IPS-NIHi11 (cell line): Measurements from ENCODE around the gene C2orf68.
"Not testable (repeated sequence)": the region's sequence is repeated elsewhere in the genome, so short reads cannot be mapped to it uniquely, and the experiment has no call there.

Experiments used
- DNase-seq: peaks from one replicate; pipeline ENCODE4 v3.0.0; 2012; ENCODE audit warnings: mixed read lengths, low spot score

C2orf68 gene

GRCh38 chr2:85628658-85629057, 16.8 kb upstream of the C2orf68 start:
- no peak for DNase-seq

DNA sequence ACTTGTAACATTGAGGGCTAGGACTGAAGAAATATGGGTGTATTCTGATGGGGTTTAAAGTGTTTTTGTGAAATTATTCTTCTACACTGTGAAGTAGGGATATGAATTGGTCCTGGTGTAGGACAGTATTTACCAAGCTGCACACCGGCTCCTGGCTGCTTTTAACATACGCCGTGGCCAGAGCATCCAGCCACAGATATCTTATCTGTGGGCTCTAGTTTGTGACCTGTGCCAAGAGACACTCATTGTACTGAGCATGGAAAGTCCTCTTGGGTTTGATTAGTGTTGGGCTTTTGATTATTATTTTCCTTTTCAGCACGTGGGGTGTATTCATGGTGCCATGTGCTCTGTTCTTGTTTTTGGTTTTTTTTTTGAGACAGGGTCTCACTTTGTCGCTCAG, 12.1 kb upstream of the C2orf68 start:
- no peak for DNase-seq

- DNase-seq, result no peak
Observed at GRCh38 chr2:85621338-85621737, 9.5 kb upstream of the C2orf68 start.

GRCh38 chr2:85619617-85620016, 7.8 kb upstream of the C2orf68 start:
- DNase-seq, result no peak

DNA sequence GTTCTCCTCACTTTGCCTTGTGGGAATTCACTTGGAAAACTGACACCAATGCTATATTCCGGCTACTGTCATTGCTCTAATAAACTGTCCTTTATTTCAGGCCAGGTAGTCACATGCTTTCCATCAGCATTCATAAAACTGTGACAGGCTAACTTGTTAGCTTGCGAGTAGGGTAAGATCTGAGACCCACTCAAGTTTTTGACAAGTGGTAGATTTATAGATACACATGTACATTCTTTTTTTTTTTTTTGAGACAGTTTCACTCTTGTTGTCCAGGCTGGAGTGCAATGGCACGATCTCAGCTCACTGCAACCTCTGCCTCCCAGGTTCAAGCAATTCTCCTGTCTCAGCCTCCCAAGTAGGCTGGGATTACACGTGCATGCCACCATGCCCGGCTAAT, 5.9 kb upstream of the C2orf68 start:
- not testable (repeated sequence) for DNase-seq

GRCh38 chr2:85615413-85615728, 3.5 kb upstream of the C2orf68 start:
- no peak for DNase-seq

- not testable (repeated sequence) for DNase-seq
Observed at GRCh38 chr2:85614757-85615156, 2.9 kb upstream of the C2orf68 start.

- no peak for DNase-seq
Observed at GRCh38 chr2:85613717-85614515, 2.0 kb upstream of the C2orf68 start.

GRCh38 chr2:85611217-85611704, 605 bp downstream of the C2orf68 start:
- DNase-seq, result no peak

GRCh38 chr2:85607268-85608215, 4.3 kb downstream of the C2orf68 start:
- DNase-seq, result no peak

DNA sequence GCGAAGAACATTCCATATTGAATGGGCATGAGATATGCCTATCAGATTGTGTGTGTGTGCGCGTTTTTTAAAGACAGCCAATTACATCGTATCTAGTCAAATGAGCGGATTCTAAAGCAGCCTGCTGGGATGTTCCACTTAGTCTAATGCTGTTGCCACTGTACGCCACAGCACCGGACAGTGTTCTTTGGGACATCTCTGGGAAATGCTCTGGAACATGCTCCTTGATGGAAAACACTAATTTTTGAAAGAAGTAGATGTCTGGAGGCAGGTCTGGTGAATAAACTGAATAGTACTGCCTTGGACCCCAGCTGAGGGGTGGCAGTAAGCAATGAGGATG, 5.8 kb downstream of the C2orf68 start:
- DNase-seq, result no peak

DNA sequence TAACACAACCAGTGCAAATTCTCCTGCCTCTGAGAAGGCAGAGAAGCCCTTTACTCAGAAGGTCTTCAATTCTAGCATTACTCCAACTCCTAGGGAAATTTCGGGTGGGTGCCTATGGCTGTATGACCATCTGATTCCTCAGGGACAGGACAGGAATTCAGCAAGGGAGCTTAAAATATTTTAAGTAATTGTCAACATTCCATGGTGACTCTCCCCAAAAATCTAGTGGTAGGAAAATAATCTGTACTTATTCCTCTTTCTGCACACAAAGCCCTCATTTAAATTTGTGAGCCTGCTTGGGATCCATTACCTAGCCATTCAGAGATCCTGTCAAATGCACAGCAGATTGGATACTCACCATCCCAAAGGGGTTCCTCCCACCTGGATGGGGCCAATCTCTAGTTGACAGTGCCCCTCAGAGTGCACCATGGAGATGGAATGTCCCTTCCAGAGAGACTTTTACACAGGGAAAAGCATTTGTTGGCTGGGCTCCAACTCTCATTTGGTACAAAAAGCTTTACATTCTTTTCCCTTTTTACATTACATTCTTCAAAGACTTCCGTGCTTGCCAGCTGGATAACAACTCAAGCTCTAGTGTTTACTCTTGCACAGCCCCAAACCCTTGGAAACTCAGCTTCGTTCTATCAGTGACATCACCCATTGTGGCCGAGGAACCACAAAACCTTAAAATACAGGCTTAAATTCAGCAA, 6.3 kb downstream of the C2orf68 start:
- DNase-seq, result no peak

DNA sequence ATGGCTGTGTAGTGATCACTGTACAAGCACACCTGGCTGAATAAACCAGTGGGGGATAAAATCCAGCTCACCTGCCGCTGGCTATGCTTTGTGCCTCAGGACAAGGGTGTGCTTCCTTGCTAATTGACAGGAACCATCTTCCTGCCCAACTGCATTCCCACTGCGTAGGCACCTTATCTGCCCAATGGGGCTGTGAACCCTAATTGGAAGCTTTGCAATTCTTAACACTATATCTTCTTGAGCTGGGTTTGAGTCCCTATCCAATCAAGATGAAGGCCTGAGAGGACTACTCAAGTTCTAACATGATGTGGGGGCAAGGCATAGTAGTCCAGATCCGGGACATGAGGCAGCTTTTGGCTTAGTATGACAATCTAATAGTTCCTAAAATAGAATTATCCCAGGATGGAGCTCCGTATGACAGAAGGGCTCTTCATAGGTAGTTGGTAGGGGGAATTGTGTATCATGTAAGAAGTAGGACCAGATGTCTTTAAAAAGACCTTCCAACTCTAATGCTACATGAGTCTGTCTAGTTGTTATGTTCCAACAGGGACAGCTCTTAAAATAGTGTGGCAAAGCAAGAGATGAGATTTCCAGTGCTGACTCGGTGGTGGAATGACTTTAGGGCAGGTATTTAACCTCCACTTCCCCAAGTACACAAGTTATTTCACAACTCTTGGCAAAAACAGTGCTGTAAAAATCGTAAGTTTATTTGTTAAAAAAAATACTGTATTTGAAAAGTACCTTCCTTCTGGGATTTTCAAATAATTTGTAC, 7.1 kb downstream of the C2orf68 start:
- no peak for DNase-seq

- not testable (repeated sequence) for DNase-seq
Observed at GRCh38 chr2:85604133-85604444, 7.8 kb downstream of the C2orf68 start.

- peak; percentile 94 for DNase-seq
Observed at GRCh38 chr2:85602476-85603234, 9.2 kb downstream of the C2orf68 start, which contains the start of gene TMEM150A. Gene TMEM150A, minus strand, starts transcription at chr2:85602698. Its CDS starts 750 bp downstream, at chr2:85601948.

- peak; percentile 80 for DNase-seq
Observed at GRCh38 chr2:85601771-85602475, 9.9 kb downstream of the C2orf68 start.

- DNase-seq, result no peak
Observed at GRCh38 chr2:85600951-85601770, 10.7 kb downstream of the C2orf68 start.

DNA sequence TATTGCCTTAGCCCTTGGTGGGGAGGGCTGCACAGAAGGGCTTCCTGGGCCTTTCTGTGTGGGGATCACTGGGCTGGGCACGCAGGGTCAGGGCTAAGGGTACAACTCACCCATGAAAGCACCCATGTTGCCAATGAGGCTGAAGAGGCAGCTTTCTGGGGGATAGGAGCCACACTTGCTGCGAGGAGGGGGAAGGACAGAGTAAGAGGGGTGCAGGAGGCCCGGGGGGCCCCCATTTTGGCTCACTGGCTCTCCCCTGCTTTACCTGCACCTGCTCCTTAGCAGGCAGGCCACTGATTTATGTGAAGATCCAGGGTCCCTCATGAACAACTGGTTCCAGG, 11.7 kb downstream of the C2orf68 start:
- DNase-seq, result no peak

GRCh38 chr2:85599468-85600234, 12.2 kb downstream of the C2orf68 start:
- no peak for DNase-seq
